HK-2 (cell line): ENCODE results near the gene ATP10B.
A peak's percentile ranks its signal among the peaks of the same experiment; 100 is the strongest.

Experiments used
- DNase-seq: peaks from one replicate; pipeline ENCODE4 v3.0.0-alpha.2; 2018; ENCODE audit not compliant: unreplicated experiment

Gene ATP10B

DNA sequence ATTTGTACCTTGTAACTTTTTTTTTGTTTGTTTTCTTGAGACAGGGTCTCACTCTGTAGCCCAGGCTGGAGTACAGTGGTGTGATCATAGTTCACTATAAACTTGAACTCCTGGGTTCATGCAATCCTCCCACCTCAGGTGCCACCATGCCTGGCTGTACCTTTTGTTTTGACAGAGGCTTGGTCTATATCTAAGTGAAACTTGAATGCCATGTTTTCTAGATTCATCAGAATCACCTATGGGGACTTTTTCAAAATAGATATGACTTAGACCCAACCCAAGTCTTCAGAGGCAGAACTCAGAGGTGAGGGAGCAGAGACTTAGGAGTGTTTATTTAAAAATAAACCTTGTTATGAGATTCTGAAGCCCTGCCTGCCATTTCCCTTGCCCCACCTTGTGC is 301.9 kb downstream of the ATP10B start:
- DNase-seq = no peak

DNA sequence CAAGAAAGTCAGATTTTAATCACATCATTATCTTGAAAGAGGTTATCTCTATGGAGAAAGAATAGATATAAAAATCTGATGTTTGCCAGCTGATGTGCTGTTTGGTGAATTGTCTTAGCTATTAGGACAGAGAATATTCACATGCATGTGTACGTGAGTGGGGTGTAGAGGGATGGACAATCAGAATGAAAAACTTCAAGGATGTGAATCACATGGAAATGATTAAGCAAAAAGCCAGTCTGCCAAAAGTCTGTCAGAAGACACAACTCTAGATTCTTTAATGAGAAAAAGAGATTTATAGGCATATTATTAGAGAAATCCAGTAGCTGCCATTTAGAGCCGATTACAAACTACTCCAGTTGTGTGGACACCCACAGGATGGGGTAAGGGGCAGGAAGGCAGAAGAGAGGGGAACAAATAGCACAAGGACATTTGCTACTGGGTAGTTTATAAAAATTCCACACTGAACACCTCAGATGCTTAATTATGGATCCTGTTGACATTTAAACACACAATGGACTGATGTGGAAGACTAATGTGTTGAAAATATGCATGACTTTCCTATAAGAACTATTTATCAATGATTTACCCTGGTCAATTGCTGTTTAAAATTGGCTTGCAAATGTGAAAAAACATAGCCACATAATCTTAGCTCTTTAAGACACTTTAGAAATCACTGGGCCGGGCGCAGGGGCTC is 302.9 kb downstream of the ATP10B start:
- DNase-seq = no peak

GRCh38 chr5:160547872-160548271 is 304.1 kb downstream of the ATP10B start:
- DNase-seq = no peak

- no peak for DNase-seq
Observed at GRCh38 chr5:160547061-160547460, 304.9 kb downstream of the ATP10B start.

- no peak for DNase-seq
Observed at GRCh38 chr5:160545832-160546231, 306.2 kb downstream of the ATP10B start.

GRCh38 chr5:160543395-160543794 is 308.6 kb downstream of the ATP10B start:
- DNase-seq = no peak

- DNase-seq = no peak
Observed at GRCh38 chr5:160542840-160543239, 309.2 kb downstream of the ATP10B start.

GRCh38 chr5:160542281-160542680 is 309.7 kb downstream of the ATP10B start:
- no peak for DNase-seq

- peak; percentile 32 for DNase-seq
Observed at GRCh38 chr5:160539431-160539830, 312.6 kb downstream of the ATP10B start.

- DNase-seq = no peak
Observed at GRCh38 chr5:160537940-160538339, 314.1 kb downstream of the ATP10B start.

DNA sequence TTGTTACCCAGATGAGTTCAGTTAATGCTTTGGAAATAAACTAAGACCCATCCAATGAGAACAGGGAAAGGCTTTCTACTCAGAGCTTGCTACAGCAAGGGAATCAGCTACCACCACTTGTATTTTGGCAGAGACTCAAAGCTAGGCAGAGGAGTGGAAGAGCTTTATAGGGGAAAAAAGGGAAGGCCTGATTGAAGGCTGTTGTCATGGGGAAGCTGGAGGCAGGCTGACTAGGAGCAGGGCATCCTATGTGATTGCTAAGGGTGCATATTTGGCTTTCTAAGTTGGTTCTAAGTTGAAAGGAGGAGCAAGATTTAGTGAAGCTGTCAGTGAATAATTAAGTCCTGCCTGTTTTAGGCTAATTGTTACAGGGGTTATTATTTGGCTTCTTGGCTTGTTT is 314.9 kb downstream of the ATP10B start:
- DNase-seq = no peak

DNA sequence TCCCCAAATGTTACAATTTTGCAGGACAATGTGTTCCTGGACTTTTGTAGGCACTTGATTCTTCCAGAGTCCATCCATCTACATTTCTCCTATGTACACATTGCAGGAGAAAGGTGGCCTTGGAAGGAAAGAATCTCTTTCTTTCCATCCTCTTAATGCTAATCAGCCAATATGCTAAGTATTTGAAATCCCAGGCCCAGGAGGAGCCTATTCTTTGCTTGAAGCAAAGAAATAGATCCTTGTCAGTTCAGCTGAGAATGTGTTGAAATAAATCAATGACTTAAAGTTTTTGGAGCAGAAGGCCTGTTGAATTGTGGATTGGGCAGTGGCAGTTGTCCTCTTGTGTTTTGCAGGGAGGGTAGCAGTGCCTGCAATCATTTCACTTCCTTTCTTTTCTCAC is 317.1 kb downstream of the ATP10B start:
- DNase-seq = no peak

DNA sequence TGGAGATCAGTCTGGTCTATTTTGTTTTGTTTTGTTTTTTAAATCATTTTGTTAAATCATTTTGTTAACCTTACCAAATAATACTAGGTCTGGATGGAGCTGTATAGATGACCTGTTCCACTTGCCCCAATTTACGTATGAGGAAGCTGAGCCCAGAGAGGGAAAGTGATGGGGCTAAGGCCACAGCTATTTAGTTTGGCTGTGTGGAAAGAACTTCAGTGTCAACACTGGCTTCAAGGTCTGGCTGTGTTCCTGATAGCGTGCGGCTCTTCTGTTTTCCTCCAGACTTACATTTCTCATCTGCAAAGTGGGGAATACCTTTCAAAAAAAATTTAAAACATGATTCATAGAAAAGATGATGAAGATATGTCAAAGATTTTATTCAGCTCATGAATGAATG is 317.9 kb downstream of the ATP10B start:
- no peak for DNase-seq

- no peak for DNase-seq
Observed at GRCh38 chr5:160525471-160526261, 326.3 kb downstream of the ATP10B start.

DNA sequence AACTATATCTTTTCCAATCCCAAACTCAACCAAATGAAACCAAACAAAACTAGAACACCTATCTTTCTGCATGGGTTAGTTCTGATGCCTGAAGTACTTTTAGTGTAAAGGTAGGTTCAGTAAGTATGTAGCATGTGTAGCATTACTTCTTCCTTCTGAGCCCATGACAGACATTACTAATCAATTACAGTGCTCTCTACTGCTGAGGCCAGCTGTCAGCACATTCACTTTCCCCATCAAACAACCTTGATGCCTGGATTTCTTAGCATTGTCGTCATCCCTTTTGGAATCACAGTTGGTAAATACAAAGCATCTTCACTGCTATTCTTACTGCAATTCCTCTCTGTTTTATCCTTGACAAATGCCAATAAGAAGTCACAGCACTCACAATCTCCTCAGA is 327.2 kb downstream of the ATP10B start:
- no peak for DNase-seq

- no peak for DNase-seq
Observed at GRCh38 chr5:160523502-160524163, 328.4 kb downstream of the ATP10B start.

GRCh38 chr5:160521392-160521663 is 330.7 kb downstream of the ATP10B start:
- no peak for DNase-seq

- no peak for DNase-seq
Observed at GRCh38 chr5:160520609-160521391, 331.2 kb downstream of the ATP10B start.

DNA sequence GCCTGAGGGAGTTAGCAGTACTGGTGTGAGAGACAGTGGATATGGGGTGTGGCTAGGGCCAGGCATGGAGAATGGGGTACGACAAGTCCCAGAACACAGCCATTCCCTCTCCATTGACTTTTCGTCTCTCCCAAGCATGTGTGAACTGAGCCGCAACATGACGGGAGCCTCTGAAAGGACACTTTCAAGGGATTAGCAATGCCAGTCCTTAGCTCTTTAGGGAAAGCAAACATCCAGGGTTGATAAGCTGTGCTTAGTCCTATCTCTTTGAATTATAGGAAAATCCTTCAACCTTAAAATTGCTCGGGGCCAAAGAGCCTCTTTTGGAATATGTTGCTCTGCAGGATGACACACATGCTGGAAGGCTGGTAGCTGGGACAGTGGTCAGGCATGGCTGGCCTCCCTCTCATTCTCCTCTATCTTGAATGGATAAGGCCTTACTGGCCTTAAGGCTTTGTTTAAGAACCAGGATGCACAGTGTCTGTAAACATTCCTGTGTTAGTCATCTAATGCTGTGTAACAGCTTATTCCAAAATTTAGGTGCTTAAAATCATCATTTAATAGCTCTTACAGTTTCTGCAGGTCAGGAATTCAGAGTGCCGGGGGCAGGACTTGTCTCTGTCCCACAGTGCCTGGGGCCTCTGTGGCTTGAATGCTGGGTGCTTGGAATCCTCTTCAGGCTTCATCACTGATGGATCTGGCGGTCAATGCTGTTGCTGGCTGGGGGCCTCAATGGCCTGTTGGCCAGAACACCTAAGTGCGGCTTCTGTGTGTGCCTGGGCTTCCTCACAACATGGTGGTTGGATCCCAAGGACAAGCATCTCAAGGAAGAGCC is 335.1 kb downstream of the ATP10B start:
- no peak for DNase-seq

DNA sequence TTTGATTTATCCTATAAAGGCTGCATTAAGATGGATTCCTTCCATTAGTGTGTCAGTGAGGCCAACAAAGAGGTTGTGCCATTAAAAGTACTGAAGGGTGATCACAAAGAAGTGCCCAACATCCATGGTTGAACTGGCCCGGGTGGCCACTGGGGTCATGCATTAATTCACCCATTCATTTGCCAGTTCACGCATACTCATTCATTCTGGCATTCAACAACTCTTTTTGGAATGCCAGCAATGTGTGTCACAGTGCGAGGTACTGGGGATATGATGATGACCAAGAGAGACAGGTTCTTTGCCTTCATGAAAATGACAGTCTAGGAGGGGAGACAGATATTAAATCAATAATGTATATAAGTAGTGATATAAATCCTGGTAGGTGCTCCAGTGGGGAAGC is 337.1 kb downstream of the ATP10B start:
- DNase-seq = no peak

GRCh38 chr5:160514191-160514590 is 337.8 kb downstream of the ATP10B start:
- DNase-seq = no peak
